Measurements from ENCODE around the gene TRIM26.
"Not testable (repeated sequence)": the region's sequence is repeated elsewhere in the genome, so short reads cannot be mapped to it uniquely, and the experiment has no call there.

TRIM26 gene

DNA sequence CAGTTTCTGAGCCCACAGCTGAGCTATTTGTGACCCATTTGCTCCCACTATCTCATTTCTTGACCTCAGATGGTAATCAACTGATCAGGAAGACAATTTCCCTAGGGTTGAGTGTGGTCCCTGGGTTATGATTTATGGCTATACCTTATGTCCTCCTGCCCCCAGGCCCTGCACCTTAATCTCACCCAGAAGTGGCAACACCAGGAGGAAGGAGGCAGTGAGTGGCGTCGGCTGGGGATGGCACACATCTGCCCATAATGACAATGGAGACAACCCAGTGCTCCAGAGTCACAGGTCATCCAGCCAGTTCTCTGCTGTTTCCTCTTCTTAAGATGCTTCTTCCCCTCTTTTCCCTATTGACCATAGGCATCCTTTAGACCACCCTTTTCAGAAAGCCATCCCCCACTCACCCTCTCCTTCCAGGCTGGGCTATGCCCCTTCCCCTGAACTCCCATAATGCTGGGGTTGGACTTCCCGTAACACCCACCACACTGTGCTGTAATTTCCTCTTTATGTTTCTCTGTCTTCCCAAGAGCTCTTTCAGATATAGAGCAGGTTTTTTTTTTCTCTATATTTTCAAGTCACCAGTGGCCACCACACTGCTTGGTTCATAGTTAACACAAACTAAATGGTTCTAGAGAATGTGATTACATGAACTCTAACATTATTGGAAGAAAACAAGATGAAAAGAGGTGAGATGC is 60.1 kb downstream of the TRIM26 start:
- no peaks in the 10 kb centered on the region for H3K9me3 Mint-ChIP-seq

DNA sequence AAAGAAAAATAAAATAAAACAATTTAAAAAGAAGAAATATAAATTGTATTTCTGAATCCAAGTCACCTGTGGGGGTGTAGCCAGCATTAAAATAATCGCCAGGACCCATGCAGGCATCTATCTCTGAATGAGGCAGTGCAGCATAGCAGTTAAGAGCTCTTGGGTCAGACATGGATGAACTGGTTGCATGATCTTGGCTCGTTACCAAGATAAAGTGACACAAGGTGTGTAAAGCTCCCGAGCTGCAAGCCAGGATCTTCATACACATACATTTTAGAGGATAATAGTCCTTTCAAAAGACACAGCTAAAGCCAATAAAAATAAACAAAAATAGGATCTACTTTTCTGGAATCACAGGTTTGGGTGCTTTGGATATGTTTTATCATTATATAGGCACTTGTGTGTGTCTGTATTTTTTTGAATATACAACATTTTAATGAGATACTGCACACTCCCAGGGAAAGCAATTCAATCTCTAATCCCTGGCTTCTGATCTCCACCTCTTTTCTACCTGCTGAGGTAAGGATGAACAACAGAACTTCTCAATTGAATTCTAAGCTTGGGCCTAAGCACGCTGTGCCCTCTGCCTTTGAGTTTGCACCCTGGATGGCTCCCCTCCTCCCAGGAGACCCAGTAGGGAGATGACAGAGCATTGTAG is 61.1 kb downstream of the TRIM26 start:
- no peaks in the 10 kb centered on the region for H3K36me3 Mint-ChIP-seq (ENCODE audit: insufficient read depth)
- H3K27me3 Mint-ChIP-seq: peaks cover 61 to 78% of the 10 kb centered on the region in 2 donors
- H3K27ac Mint-ChIP-seq: no peak overlapping the region

More for the DNA sequence above, 60.1 kb downstream of the TRIM26 start:
- Mint-ChIP-seq H3K36me3 (ENCODE audit: insufficient read depth) (no peaks in the 10 kb centered on the region), H3K27me3 (peaks cover 58 to 71% of the 10 kb centered on the region in 2 donors), H3K4me3 (no peak overlapping the region), H3K27ac (no peak overlapping the region), H3K4me1 (ENCODE audit: low read depth in 2 of 2) (no peaks in the 10 kb centered on the region)
- ATAC-seq (replicated peaks) (no peak), DNase-seq (no peak)

DNA sequence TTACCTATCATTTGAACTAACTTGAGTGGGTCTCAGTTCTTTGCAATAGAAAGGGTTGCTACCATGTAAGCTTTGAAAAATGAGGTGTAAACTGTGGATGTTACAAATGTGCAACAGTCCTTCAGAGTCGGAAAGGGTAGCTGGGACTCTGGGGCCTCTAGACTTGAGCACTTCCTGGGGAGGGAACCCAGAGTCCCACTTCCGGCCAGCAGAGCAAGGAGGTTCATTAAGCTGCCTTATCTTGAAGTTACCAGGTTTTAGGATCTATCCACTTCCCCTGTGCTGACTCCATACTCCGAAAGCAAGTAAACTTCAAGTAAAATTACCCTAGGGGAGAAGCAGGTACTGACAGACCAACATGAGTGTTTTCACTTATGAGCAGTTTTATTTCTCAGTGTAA is 61.6 kb downstream of the TRIM26 start:
- Mint-ChIP-seq H3K27me3 (peaks cover 64 to 79% of the 10 kb centered on the region in 2 donors), H3K4me3 (no peak overlapping the region), H3K9me3 (no peaks in the 10 kb centered on the region), H3K27ac (no peak overlapping the region), H3K36me3 (ENCODE audit: insufficient read depth) (no peaks in the 10 kb centered on the region), H3K4me1 (ENCODE audit: low read depth in 2 of 2) (no peaks in the 10 kb centered on the region)
- DNase-seq (no peak), ATAC-seq (replicated peaks) (no peak)

More for the DNA sequence above, 61.1 kb downstream of the TRIM26 start:
- Mint-ChIP-seq H3K9me3 (no peaks in the 10 kb centered on the region), H3K4me3 (no peak overlapping the region), H3K4me1 (ENCODE audit: low read depth in 2 of 2) (no peaks in the 10 kb centered on the region)
- no peak for ATAC-seq (replicated peaks)
- DNase-seq: no peak

- no peaks in the 10 kb centered on the region for H3K36me3 Mint-ChIP-seq (ENCODE audit: insufficient read depth)
- DNase-seq: no peak
- H3K27me3 Mint-ChIP-seq: peaks cover 62 to 76% of the 10 kb centered on the region in 2 donors
- no peaks in the 10 kb centered on the region for H3K9me3 Mint-ChIP-seq
- no peaks in the 10 kb centered on the region for H3K4me1 Mint-ChIP-seq (ENCODE audit: low read depth in 2 of 2)
- ATAC-seq (replicated peaks): no peak
- H3K27ac Mint-ChIP-seq: no peak overlapping the region
- no peak overlapping the region for H3K4me3 Mint-ChIP-seq
These were observed 62.4 kb downstream of the TRIM26 start for GRCh38 chr6:30150671-30151395.

DNA sequence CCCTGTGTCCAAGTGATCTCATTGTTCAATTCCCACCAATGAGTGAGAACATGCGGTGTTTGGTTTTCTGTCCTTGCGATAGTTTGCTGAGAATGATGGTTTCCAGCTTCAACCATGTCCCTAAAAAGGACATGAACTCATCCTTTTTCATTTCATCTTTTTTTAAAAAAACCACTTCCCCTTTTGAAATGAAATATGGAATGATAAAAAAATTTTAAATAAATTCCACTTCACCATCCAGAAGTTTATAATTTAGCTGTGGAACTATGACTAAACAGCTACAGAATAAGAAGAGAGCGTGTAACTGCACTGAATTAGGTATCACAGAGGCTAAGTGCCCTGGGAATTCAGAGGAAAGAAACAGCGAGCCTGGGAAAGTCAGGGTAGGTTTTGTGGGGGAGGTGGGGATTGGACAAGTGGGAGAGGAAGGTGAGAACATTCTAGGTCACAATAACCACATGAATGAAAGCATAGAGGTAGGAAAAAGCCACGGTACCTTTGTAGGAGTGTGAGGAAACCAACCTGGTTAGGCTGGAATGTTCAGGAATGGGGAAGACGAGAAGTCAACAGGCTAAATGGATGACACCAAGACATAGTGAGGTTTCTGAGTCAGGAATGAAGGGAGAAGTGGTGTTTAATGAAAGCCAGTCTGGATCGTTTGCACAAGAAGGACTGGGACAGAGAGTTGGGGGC is 63.2 kb downstream of the TRIM26 start:
- Mint-ChIP-seq H3K36me3 (ENCODE audit: insufficient read depth) (no peaks in the 10 kb centered on the region), H3K27me3 (peaks cover 62 to 76% of the 10 kb centered on the region in 2 donors), H3K4me1 (ENCODE audit: low read depth in 2 of 2) (no peaks in the 10 kb centered on the region), H3K4me3 (no peak overlapping the region), H3K27ac (no peak overlapping the region), H3K9me3 (no peaks in the 10 kb centered on the region)
- ATAC-seq (replicated peaks) (no peak), DNase-seq (no peak)

GRCh38 chr6:30149234-30149633 is 64.0 kb downstream of the TRIM26 start:
- no peak overlapping the region for H3K4me3 Mint-ChIP-seq
- peaks cover 63 to 76% of the 10 kb centered on the region in 2 donors for H3K27me3 Mint-ChIP-seq
- H3K36me3 Mint-ChIP-seq (ENCODE audit: insufficient read depth): no peaks in the 10 kb centered on the region

DNA sequence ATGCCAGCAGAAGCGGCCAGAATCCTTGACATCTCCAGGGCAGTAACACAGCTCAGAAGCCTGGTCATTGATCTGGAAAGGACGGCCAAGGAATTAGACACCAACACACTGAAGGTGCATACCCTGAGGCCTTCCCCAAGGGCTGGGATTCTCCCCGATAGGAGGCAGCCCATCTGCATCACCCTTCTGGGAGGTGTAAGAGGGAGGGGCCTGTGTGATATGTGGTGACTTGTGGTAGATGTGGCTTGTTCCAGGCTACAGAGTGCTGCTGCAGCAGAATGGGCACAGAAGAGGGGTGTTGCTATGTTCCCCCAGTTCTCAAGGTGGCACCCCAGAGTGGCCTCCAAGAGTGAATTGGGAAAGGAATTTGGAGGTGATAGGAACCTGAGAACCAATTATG is 66.1 kb downstream of the TRIM26 start:
- DNase-seq (no peak), ATAC-seq (replicated peaks) (peak; percentile 31)
- Mint-ChIP-seq H3K36me3 (ENCODE audit: insufficient read depth) (no peaks in the 10 kb centered on the region), H3K4me3 (no peak overlapping the region), H3K27ac (no peak overlapping the region), H3K9me3 (no peaks in the 10 kb centered on the region), H3K4me1 (ENCODE audit: low read depth in 2 of 2) (no peaks in the 10 kb centered on the region), H3K27me3 (peaks cover 57 to 67% of the 10 kb centered on the region in 2 donors)

More at GRCh38 chr6:30149234-30149633, 64.0 kb downstream of the TRIM26 start:
- no peak for ATAC-seq (replicated peaks)
- Mint-ChIP-seq H3K9me3 (no peaks in the 10 kb centered on the region), H3K4me1 (ENCODE audit: low read depth in 2 of 2) (no peaks in the 10 kb centered on the region), H3K27ac (no peak overlapping the region)
- DNase-seq: no peak

GRCh38 chr6:30145818-30146217 is 67.4 kb downstream of the TRIM26 start:
- ATAC-seq (replicated peaks) (no peak), DNase-seq (no peak)
- Mint-ChIP-seq H3K27ac (no peak overlapping the region), H3K4me1 (ENCODE audit: low read depth in 2 of 2) (no peaks in the 10 kb centered on the region), H3K9me3 (no peaks in the 10 kb centered on the region), H3K36me3 (ENCODE audit: insufficient read depth) (no peaks in the 10 kb centered on the region), H3K4me3 (no peak overlapping the region), H3K27me3 (peaks cover 68 to 76% of the 10 kb centered on the region in 2 donors)

- H3K27me3 Mint-ChIP-seq: peaks cover 66 to 76% of the 10 kb centered on the region in 2 donors
- ATAC-seq (replicated peaks) (no peak), DNase-seq (no peak)
These were observed 68.4 kb downstream of the TRIM26 start for GRCh38 chr6:30144811-30145210.

DNA sequence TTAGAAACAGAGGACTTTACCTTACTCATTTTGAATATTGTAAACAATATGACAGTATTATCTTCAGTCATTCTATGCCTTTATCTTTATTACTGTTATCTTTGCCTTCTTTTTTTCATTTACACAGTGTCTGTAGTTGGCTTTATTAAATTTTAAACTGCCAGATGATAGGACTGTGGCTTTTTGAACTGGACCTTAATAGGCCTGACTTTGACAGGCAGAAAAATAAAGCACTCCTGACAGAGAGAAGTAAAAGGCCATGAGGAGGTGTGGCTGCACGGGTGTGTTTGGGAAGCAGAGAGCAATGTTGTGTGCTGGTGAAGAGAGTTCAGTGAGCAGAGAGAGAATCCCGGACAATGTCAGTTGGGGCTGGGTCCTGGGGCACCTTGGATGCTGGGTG is 69.4 kb downstream of the TRIM26 start:
- DNase-seq (no peak), ATAC-seq (replicated peaks) (no peak)
- Mint-ChIP-seq H3K4me1 (ENCODE audit: low read depth in 2 of 2) (no peaks in the 10 kb centered on the region), H3K4me3 (no peak overlapping the region), H3K27ac (no peak overlapping the region), H3K27me3 (peaks cover 64 to 75% of the 10 kb centered on the region in 2 donors), H3K36me3 (ENCODE audit: insufficient read depth) (no peaks in the 10 kb centered on the region), H3K9me3 (no peaks in the 10 kb centered on the region)

More at GRCh38 chr6:30144811-30145210, 68.4 kb downstream of the TRIM26 start:
- Mint-ChIP-seq H3K9me3 (no peaks in the 10 kb centered on the region), H3K36me3 (ENCODE audit: insufficient read depth) (no peaks in the 10 kb centered on the region), H3K4me1 (ENCODE audit: low read depth in 2 of 2) (no peaks in the 10 kb centered on the region), H3K27ac (no peak overlapping the region), H3K4me3 (no peak overlapping the region)

DNA sequence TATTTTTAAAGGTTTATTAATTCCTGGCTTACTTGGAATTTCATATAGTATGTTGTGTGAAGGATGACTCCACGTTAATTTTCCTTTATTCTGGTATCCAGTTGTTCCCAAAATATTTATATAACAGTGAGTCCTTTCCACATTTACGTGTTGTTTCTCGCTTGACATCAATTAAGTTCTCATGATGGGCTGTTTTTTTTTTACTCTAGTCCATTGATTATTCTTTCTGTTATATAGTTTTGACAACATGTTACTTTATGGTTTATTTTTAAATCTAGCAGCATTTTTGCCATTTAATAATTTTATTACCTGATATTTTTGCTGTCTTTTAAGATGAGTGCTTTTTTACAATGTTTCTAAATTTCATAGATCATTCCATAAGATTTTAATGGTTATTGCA is 70.5 kb downstream of the TRIM26 start:
- H3K27ac Mint-ChIP-seq: no peak overlapping the region
- H3K9me3 Mint-ChIP-seq: no peaks in the 10 kb centered on the region
- H3K4me1 Mint-ChIP-seq (ENCODE audit: low read depth in 2 of 2): no peaks in the 10 kb centered on the region
- no peaks in the 10 kb centered on the region for H3K36me3 Mint-ChIP-seq (ENCODE audit: insufficient read depth)
- ATAC-seq (replicated peaks) (no peak), DNase-seq (no peak)
- H3K27me3 Mint-ChIP-seq: peaks cover 54 to 64% of the 10 kb centered on the region in 2 donors
- H3K4me3 Mint-ChIP-seq: no peak overlapping the region

DNA sequence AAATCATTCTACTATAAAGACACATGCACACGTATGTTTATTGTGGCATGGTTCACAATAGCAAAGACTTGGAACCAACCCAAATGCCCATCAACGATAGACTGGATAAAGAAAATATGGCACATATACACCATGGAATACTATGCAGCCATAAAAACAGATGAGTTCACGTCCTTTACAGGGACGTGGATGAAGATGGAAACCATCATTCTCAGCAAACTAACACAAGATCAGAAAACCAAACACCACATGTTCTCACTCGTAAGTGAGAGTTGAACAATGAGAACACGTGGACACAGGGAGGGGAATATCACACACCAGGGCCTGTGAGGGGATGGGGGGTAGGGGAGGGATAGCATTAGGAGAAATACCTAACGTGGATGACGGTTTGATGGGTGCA is 73.0 kb downstream of the TRIM26 start:
- not testable (repeated sequence) for H3K27ac Mint-ChIP-seq; H3K36me3 Mint-ChIP-seq (ENCODE audit: insufficient read depth); H3K4me3 Mint-ChIP-seq; DNase-seq; ATAC-seq (replicated peaks); H3K4me1 Mint-ChIP-seq (ENCODE audit: low read depth in 2 of 2); H3K9me3 Mint-ChIP-seq
- peaks cover 39 to 53% of the 10 kb centered on the region in 2 donors for H3K27me3 Mint-ChIP-seq

- H3K36me3 Mint-ChIP-seq (ENCODE audit: insufficient read depth): no peaks in the 10 kb centered on the region
- no peak for DNase-seq
- no peaks in the 10 kb centered on the region for H3K9me3 Mint-ChIP-seq
- no peak overlapping the region for H3K4me3 Mint-ChIP-seq
- H3K4me1 Mint-ChIP-seq (ENCODE audit: low read depth in 2 of 2): no peaks in the 10 kb centered on the region
- H3K27ac Mint-ChIP-seq: no peak overlapping the region
- no peak for ATAC-seq (replicated peaks)
- peaks cover 33 to 53% of the 10 kb centered on the region in 2 donors for H3K27me3 Mint-ChIP-seq
These were observed 76.5 kb downstream of the TRIM26 start for GRCh38 chr6:30136570-30137286.
